HG02759 (cell line): ENCODE results near the gene LENG1.
"Not testable (repeated sequence)": the region's sequence is repeated elsewhere in the genome, so short reads cannot be mapped to it uniquely, and the experiment has no call there.

Experiments used
- ATAC-seq: cut with Tn5 transposase; IDR thresholded peaks from one replicate; pipeline ENCODE4 v1.9.1; 2021; ENCODE audit warnings: mild to moderate bottlenecking, moderate library complexity; ENCODE audit not compliant: unreplicated experiment

The LENG1 gene

DNA sequence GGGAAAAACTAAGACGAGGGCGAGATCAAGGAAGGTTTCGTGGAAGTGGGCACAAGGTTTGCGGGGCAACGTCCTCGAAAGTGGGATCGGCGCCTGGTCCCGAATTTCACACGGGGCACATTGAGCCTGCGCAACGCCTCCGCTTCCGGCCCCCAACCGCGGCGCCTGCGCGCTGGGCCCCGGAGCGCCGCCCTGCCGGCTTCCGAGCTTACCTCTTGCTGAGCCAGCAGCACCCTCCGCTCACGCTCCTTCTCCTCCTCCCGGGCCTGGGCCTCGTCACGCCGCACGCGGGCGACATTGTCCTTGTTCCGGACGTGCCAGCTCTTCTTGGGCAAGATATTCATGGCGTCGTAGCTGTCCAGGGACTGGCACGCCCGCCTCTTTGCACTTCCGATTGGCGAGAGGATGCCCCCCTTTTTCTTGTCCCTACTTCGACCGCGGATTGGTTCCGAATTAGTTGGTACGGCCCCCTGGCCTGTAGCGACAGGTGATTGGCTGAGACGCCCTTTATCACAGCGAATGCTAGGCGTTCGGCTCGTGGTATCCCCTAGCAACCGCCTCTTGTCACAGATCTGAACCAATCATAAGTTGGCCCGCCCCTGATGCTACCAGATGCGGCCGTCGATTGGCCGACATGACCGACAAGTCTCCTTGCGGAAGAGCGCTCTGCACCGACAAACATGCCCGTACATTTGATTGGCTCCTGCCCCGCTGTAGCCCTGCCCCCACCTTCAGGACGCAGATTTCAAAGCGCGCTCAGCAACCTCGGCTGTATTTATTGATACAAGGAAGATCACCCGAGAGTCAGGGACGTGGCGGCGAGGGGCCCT, at the start of gene LENG1:
Gene LENG1 (minus strand): TSS at position 370 of the 830 bp plus-strand sequence. CDS start 26 bp downstream, at position 344.
- peak; percentile 87 for ATAC-seq

DNA sequence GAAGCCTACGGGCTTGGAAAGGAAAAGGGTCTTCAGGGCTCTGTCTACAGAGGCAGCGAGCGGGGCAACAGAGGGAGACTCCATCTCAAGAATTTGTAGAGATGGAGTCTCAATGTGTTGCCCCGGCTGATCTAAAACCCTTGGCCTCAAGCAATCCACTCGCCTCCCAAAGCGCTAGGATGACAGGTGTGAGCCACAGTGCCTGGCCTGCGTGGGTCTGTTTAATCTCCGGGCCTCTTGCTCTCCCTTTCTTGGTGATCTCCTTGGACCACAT, 49.2 kb upstream of the LENG1 start:
- ATAC-seq, result no peak

DNA sequence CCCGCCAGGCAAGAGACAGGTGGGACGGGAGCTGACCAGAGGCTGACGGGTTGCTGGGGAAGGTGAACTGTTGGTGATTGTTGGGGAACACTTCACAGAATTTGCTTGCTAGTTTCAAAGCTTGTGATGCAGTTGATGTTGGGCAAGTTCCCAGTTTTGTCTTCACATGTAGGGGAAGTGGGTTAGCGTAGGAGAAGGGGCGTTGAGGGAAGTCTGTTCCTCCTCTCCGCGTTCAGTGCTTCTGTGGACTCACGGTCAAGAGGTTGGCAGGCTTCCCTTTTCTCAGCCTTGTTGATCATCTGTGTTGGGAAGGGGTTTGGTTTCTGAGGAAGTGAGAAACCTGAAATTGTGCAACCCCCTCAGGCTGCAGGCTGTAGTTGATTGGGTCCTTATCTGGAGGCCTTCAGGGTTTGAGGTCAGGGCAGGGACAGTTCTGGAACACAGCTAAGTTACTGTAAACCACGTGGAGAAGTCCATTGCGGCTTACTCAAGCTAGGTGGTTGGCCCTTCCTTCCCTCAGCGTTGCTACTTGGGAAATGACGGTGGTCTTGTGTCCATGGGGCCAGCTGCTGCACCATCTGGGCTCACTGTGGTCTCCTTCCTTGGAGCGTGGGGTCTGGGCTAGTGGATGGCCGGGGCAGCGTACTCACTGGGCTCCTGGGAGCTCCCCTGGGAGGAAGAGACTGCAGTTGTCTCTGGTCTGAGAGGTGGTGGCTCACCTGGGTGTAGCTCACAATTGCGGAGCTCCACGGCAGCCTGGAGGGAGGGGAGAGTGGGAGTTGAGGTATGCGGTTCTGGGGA, 48.7 kb upstream of the LENG1 start:
- ATAC-seq, result peak; percentile 41

DNA sequence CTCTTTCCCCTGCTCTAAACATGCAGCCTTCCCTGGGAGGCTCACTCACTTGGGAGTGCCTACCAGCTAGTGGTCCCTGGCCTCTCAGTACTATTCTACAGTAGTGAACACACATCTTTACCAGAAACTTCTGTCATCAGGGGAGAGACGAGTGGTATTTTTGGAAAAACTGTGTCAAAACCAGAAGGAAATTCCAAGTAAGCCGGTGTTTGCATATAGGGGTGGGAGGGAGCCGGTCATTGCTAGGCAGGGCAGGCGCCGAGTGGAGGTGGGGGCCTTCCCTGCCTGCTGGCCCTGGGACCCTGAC, 48.1 kb upstream of the LENG1 start:
- no peak for ATAC-seq

DNA sequence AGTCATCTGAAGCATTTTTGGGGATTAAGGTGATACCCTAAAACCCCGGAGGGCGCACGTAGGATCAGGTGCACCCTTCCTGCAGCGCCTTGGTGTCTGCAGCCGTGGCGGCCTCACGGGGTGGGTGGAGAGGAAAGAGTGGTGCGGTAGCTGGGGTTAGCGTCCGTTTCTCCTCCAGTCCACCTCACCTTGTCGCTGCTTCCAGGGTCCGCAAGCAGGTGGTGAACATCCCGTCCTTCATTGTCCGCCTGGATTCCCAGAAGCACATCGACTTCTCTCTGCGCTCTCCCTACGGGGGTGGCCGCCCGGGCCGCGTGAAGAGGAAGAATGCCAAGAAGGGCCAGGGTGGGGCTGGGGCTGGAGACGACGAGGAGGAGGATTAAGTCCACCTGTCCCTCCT, 47.7 kb upstream of the LENG1 start:
- not testable (repeated sequence) for ATAC-seq

DNA sequence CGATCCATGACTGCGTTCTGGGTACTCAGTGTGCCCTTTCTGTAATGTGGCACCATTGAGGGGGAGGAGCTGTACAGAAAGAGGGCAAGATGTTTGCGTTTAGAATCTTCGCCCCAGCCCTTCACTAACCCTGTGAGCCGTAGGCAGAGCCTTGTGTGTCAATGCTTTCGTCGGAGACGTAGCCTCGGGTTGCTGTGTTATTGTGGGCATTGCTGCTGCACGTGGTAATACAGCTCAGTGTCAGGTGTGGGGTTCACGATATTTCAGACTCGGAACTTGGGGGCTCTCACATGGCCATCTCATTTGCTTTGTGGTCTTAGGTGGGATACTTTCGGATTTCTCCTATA, 47.3 kb upstream of the LENG1 start:
- no peak for ATAC-seq

DNA sequence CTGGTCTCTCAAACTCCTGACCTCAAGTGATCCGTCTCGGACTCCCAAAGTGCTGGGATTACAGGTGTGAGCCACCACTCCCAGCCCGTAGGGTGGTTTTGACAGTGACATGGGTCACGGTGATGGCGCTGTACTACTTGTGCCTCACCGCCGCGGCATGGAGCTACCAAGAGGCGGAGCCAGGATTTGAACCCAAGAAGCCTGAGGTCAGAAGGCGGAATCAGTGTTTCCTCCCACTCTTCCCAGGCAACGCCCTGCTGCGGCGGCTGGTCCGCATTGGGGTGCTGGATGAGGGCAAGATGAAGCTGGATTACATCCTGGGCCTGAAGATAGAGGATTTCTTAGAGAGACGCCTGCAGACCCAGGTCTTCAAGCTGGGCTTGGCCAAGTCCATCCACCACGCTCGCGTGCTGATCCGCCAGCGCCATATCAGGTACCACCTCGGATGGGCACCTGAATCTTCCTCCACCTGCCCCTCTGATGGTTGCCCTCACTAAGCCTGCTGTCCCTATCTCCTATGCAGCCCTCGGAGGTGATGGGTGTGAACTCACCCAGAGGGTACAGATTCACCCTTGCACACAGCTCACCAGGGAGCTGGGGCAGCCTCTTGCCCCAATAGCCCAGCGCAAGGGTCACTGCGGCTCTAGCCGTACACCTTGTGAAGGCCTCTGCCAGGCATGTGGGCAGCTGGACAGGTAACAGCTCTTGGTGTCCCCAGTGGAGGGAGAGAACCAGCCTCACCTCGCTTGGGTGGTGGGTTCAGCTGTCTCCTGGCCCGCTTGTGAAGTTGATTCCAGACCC, 46.7 kb upstream of the LENG1 start:
- ATAC-seq, result no peak

DNA sequence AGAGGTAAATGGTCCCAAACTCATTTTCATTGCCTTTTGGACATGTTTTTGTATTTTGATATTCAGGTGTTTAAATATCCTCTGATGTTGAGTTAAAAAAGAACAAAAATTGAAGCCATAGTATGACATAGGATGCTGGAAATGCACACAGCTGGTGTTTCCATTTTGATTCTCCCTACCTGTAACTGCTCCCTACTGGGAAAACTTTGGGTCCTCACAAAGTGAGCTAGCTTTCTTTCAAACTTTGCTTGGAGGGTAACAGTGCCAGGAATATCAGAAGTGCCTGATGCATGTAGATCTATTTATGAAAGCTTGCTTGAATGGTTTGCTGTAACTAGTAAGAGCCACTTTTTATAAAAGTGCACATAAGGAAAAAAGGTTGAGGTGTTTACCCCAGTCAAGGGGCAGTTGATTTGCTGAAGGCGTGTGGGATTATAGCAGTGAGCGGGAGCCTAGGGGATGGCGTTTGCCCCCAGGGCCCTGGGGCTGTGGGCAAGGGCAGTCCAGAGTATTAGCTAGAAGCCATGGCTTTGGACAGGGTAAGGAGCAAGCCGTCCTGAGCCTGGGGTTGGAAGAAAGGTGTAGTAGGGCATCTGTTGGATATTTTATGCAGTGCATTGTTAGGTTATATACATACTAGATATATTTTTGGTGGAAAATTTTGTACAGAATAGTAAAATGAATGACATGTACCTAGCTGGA, 45.4 kb upstream of the LENG1 start:
- ATAC-seq, result no peak

DNA sequence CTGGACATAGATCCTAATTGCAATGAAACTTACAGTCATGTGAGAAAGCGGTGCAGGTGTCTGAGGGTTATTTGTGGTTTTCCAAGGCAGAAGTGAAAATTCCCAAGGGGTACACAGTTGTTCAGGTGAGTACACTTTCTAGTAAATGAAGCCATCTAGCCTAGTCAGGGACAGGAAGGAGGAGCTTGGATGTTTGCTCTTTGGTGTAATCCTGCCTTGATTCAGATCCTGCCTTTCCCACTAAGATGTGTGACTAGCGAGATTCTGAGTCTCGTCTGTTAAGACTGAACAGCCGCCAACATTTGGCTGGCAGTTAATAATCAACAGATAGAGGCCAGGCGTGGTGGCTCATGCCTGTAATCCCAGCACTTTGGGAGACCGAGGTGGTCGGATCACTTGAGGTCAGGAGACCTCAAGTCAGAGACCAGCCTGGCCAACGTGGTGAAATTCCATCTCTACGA, 43.7 kb upstream of the LENG1 start:
- no peak for ATAC-seq

DNA sequence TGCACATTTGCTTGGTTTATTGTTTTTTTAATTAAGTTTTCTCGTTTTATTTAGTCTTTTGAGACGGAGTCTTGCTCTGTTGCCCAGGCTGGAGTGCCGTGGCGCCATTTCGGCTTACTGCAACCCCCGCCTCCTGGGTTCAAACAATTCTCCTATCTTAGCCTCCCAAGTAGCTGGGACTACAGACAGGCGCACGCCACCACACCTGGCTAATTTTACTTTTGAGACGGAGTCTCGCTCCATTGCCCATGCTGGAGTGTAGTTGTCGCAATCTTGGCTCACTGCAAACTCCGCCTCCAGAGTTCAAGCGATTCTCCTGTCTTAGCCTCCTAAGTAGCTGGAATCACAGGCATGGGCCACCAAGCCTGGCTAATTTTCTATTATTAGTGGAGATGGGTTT, 42.5 kb upstream of the LENG1 start:
- no peak for ATAC-seq

DNA sequence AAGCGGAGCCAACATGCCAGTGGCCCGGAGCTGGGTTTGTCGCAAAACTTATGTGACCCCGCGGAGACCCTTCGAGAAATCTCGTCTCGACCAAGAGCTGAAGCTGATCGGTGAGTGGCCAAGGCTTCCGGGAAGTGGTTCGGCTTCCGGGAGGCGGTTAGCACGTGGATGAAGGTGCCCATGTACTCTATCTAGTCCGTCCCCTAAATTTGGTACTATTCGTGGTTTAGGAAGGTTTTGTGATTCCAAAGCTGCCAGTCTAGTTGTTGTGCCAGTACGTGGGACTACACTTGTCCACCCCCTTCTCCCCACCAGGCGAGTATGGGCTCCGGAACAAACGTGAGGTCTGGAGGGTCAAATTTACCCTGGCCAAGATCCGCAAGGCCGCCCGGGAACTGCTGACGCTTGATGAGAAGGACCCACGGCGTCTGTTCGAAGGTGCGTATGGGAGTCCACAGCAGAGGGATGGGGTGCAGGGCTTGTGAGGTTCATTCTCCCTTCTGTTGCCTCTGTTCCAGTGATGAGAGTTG, 41.7 kb upstream of the LENG1 start:
- no peak for ATAC-seq

DNA sequence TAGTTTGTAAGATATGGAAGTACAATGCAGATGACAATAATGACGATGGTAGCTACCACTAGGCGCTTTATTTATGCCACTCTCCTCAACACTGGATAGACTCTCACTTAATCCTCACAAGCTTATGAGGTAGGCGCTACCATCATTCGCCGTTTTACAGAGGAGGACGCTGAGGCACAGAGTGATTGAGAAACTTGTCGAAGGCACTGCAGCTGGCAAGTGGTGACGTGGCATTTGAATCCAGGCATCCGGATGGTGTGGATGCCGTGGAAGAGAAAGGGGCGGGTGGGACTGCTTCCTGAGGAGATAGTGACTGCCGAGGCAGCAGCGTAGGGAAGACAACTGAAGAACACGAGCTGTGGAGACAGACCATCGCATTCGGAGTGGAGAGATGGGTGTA, 39.9 kb upstream of the LENG1 start:
- ATAC-seq, result no peak

DNA sequence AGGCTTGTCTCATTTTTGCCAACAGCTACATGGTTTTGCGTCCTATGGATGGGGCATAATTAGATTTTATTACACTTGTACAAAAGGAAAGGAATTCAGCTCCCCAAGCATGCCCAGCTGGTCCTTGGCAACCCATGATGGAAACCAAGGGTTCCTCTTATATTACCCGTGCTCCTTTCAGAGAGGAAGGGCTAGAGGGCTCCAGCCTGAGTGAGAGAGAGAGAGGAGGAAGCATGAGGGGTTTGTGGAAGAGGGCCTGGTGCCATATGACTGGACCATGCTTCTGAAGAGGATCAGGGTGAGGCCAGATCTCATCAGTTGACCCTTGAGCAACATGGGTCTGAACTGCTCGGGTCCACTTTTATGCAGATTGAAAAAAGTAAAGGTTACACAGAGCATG, 37.6 kb upstream of the LENG1 start:
- ATAC-seq, result no peak

DNA sequence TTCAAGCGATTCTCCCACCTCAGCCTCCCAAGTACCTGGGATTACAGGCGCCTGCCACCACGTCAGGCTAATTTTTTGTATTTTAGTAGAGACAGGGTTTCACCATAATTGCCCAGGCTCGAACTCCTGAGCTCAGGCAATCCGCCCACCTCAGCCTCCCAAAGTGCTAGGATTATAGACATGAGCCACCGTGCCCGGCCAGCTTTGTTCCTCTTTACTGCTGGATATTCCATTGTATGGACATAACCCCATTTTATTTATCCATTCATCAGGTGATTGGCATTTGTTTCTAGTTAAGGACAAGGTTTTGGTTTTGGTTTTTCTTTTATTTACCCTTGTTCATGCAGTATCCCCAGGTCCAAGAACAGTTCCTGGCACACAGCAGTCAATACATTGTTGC, 37.0 kb upstream of the LENG1 start:
- no peak for ATAC-seq

DNA sequence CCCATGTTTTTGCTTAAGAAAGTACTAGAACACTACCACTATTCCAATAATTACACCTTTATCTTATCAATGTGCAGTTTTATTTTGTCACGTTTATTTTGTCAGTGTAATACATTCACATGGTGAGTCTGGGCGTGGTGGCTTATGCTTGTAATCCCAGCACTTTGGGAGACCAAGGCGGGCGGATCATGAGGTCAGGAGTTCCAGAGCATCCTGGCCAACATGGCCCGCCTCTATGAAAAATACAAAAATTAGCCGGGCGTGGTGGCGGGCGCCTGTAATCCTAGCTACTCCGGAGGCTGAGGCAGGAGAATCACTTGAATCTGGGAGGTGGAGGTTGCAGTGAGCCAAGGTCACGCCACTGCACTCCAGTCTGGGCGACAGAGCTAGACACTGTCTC, 34.9 kb upstream of the LENG1 start:
- ATAC-seq, result not testable (repeated sequence)

DNA sequence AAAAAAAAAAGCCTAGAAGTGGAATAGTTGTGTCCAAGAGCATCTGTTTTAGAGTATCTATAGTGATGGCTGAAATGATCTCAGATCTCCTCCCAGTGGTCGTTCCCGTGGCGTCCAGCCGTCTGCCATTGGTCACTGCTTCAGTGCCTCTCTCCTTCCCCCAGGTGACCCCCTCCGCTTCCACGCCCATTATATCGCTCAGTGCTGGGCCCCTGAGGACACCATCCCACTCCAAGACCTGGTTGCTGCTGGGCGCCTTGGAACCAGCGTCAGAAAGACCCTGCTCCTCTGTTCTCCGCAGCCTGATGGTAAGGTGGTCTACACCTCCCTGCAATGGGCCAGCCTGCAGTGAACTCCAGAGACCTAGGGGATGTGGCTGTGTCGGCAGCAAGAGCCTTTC, 33.5 kb upstream of the LENG1 start:
- ATAC-seq, result no peak

DNA sequence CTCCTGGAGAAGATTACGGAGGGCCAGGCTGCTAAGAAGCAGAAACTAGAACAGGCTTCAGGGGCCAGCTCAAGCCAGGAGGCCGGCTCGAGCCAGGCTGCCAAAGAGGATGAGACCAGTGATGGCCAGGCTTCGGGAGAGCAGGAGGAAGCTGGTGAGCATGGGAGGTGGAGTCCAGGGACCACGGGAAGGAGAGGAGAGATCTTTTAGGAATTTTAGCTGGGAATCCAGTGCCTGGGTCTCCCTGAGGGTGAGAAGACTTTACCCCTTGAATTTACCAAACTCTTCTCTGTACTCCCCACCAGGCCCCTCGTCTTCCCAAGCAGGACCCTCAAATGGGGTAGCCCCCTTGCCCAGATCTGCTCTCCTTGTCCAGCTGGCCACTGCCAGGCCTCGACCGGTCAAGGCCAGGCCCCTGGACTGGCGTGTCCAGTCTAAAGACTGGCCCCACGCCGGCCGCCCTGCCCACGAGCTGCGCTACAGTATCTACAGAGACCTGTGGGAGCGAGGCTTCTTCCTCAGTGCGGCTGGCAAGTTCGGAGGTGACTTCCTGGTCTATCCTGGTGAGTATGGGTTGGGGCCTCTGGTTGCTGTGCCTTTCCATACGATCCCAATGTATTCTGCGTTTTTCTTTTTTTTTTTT, 32.4 kb upstream of the LENG1 start:
- ATAC-seq, result no peak

DNA sequence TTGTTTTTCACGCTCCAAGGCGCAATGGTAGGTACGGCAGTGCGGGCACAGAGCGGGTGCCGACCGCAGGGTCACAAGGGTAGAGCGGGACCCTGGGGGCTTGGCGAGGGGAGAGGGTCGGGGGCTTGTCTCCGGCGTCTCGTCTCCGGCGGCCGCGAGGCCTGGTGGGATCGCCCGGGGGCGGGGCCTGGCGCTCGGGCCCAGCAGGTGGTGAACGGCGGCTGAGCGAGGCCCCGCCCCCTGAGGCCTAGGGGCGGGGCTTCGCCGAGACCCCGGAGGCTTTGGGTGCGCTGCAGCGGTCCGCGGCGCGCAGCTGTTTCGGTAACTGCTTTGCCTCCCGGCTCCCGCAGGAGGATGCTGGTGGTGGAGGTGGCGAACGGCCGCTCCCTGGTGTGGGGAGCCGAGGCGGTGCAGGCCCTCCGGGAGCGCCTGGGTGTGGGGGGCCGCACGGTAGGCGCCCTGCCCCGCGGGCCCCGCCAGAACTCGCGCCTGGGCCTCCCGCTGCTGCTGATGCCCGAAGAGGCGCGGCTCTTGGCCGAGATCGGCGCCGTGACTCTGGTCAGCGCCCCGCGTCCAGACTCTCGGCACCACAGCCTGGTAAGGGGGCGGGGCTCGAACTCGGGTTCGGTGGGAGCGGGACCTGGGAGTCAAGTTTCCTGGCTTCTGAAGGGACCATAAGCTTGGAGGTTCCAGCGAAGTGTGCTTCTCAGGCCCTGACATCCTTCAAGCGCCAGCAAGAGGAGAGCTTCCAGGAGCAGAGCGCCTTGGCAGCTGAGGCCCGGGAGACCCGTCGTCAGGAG, 31.7 kb upstream of the LENG1 start, which contains the start of gene TSEN34:
Gene TSEN34 (plus strand): TSS at position 298 of the 800 bp plus-strand sequence. CDS start 57 bp downstream, at position 355.
- ATAC-seq, result peak; percentile 30

DNA sequence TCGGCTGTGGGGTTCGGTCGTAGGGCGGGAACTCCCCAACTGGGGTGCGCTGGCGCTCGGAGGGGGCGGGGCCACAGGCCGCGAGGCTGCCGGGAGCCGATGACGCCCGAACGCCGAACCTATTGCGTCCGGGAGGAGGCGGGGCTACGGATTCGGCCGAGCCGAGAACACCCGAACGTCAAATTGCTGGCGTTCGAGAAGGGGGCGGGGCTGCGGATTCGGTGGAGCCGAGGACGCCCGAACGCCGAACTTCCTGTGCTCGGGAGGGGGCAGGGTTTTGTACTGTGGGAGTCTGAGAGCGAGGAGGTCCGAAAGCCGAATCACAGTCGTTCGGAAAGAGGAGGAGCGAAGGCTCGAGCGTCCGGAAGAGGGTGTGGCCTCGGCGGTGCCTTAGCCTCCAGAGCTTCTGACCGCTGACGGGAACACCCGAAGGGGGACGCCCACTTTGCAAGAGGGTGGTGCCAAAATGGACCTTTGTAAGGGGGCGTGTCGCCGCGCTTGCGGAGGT, 31.0 kb upstream of the LENG1 start:
- ATAC-seq, result peak; percentile 48
